SK-N-MC (cell line): Measurements from ENCODE around the gene DMXL2.

ENCODE experiments used
- EZH2 ChIP-seq: fragments of 200-600 bp; sonication (generic); IDR thresholded peaks from one replicate; pipeline ENCODE4 v1.6.1; 2017; ENCODE audit warnings: antibody characterized with exemption
- FOXP2 ChIP-seq: optimal IDR thresholded peaks from 2 replicates; pipeline ENCODE3; 2011; ENCODE audit warnings: mild to moderate bottlenecking, moderate library complexity; ENCODE audit not compliant: insufficient read depth; ENCODE audit errors: extremely low read length, control extremely low read depth
- POLR2AphosphoS5 ChIP-seq: IDR thresholded peaks from 2 replicates; pipeline ENCODE4 v1.6.1; 2012; ENCODE audit warnings: mild to moderate bottlenecking, low read depth, low read length, borderline replicate concordance

DNA sequence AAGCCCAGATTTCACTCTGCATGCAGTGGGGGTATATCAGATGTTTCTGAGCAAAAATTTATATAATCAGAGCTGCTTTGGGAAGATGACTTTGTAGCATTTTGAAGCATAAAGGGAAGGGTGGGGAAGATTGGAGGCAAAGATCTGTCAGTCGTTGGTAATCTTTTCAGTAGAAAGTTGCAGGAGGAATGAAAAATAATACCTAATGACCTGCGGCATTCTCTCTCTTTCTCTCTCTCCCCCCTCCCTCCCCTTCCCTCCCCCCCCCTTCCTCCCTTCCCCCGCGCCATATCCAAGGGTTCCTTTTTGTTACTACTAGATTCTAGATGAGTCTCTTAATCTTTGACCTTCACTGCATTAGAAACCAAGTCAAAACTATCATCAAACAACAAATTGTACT lies 1.5 kb upstream of the DMXL2 start:
- TF ChIP-seq POLR2AphosphoS5 (no peak), EZH2 (no peak), FOXP2 (no peak)
